ENCODE measurements around the gene ANO3.

Gene ANO3

GRCh38 chr11:26527685-26528084 is 195.8 kb downstream of the ANO3 start:
- no peaks in the 10 kb centered on the region for H3K9me3 ChIP-seq (ENCODE audit: insufficient read depth, low read length)
- no peak overlapping the region for H3K4me2 ChIP-seq (ENCODE audit: low read length)
- no peaks in the 10 kb centered on the region for H4K20me1 ChIP-seq (ENCODE audit: insufficient read depth, low read length)
- H3K4me1 ChIP-seq (ENCODE audit: low read length) = peaks cover 6% of the 10 kb centered on the region; the same call in 1 of the 2 replicates
- no peak overlapping the region for H3K4me3 ChIP-seq (ENCODE audit: low read length)
- no peak overlapping the region for H3K27ac ChIP-seq (ENCODE audit: low read length)
- H3K9ac ChIP-seq (ENCODE audit: low read length) = no peak overlapping the region
- H2AFZ ChIP-seq (ENCODE audit: low read depth, low read length) = no peak overlapping the region
- no peaks in the 10 kb centered on the region for H3K27me3 ChIP-seq (ENCODE audit: low read depth, low read length)
- H3K36me3 ChIP-seq (replicated peaks; ENCODE audit: low read depth, low read length) = no peaks in the 10 kb centered on the region
- TF ChIP-seq EZH2phosphoT487 (IDR thresholded peaks at IDR 0.05; ENCODE audit: low read depth) (no peak), CTCF (IDR thresholded peaks at IDR 0.05; ENCODE audit: low read depth, low read length) (no peak)
- H3K79me2 ChIP-seq (ENCODE audit: low read length) = no peaks in the 10 kb centered on the region

- no peak for TF ChIP-seq CTCF (IDR thresholded peaks at IDR 0.05; ENCODE audit: low read depth, low read length)
- no peak for TF ChIP-seq EZH2phosphoT487 (IDR thresholded peaks at IDR 0.05; ENCODE audit: low read depth)
- Histone ChIP-seq H3K4me1 (ENCODE audit: low read length) (no peaks in the 10 kb centered on the region), H3K4me2 (ENCODE audit: low read length) (no peak overlapping the region), H3K4me3 (ENCODE audit: low read length) (no peak overlapping the region), H3K79me2 (ENCODE audit: low read length) (no peaks in the 10 kb centered on the region), H3K9ac (ENCODE audit: low read length) (no peak overlapping the region), H2AFZ (ENCODE audit: low read depth, low read length) (no peak overlapping the region), H3K9me3 (ENCODE audit: insufficient read depth, low read length) (no peaks in the 10 kb centered on the region), H3K36me3 (replicated peaks; ENCODE audit: low read depth, low read length) (no peaks in the 10 kb centered on the region), H4K20me1 (ENCODE audit: insufficient read depth, low read length) (no peaks in the 10 kb centered on the region), H3K27me3 (ENCODE audit: low read depth, low read length) (no peaks in the 10 kb centered on the region; the same call in 1 of the 2 replicates), H3K27ac (ENCODE audit: low read length) (no peak overlapping the region)
Measured at GRCh38 chr11:26537341-26537740, 205.4 kb downstream of the ANO3 start.

GRCh38 chr11:26539517-26539916 is 207.6 kb downstream of the ANO3 start:
- no peak overlapping the region for H3K4me3 ChIP-seq (ENCODE audit: low read length)
- no peaks in the 10 kb centered on the region for H3K36me3 ChIP-seq (replicated peaks; ENCODE audit: low read depth, low read length)
- H3K27me3 ChIP-seq (ENCODE audit: low read depth, low read length) = no peaks in the 10 kb centered on the region
- no peak overlapping the region for H3K27ac ChIP-seq (ENCODE audit: low read length)
- H2AFZ ChIP-seq (ENCODE audit: low read depth, low read length) = no peak overlapping the region
- no peaks in the 10 kb centered on the region for H4K20me1 ChIP-seq (ENCODE audit: insufficient read depth, low read length)
- H3K9ac ChIP-seq (ENCODE audit: low read length) = no peak overlapping the region
- no peak for TF ChIP-seq CTCF (IDR thresholded peaks at IDR 0.05; ENCODE audit: low read depth, low read length)
- TF ChIP-seq EZH2phosphoT487 (IDR thresholded peaks at IDR 0.05; ENCODE audit: low read depth) = no peak
- H3K4me1 ChIP-seq (ENCODE audit: low read length) = no peaks in the 10 kb centered on the region
- H3K9me3 ChIP-seq (ENCODE audit: insufficient read depth, low read length) = no peaks in the 10 kb centered on the region
- H3K79me2 ChIP-seq (ENCODE audit: low read length) = no peaks in the 10 kb centered on the region
- H3K4me2 ChIP-seq (ENCODE audit: low read length) = no peak overlapping the region

GRCh38 chr11:26541870-26542269 is 209.9 kb downstream of the ANO3 start:
- Histone ChIP-seq H4K20me1 (ENCODE audit: insufficient read depth, low read length) (no peaks in the 10 kb centered on the region), H3K4me1 (ENCODE audit: low read length) (no peaks in the 10 kb centered on the region)
- TF ChIP-seq EZH2phosphoT487 (IDR thresholded peaks at IDR 0.05; ENCODE audit: low read depth) = no peak
- TF ChIP-seq CTCF (IDR thresholded peaks at IDR 0.05; ENCODE audit: low read depth, low read length) = no peak

More at GRCh38 chr11:26541870-26542269, 209.9 kb downstream of the ANO3 start:
- Histone ChIP-seq H3K9ac (ENCODE audit: low read length) (no peak overlapping the region), H3K4me3 (ENCODE audit: low read length) (no peak overlapping the region), H3K27ac (ENCODE audit: low read length) (no peak overlapping the region), H3K4me2 (ENCODE audit: low read length) (no peak overlapping the region), H2AFZ (ENCODE audit: low read depth, low read length) (no peak overlapping the region), H3K36me3 (replicated peaks; ENCODE audit: low read depth, low read length) (no peaks in the 10 kb centered on the region), H3K9me3 (ENCODE audit: insufficient read depth, low read length) (no peaks in the 10 kb centered on the region), H3K27me3 (ENCODE audit: low read depth, low read length) (no peaks in the 10 kb centered on the region), H3K79me2 (ENCODE audit: low read length) (no peaks in the 10 kb centered on the region)
